GM19035 (cell line): Measurements from ENCODE around the gene HSF4.

ENCODE experiments used
- ATAC-seq: cut with Tn5 transposase; IDR thresholded peaks from one replicate; pipeline ENCODE4 v1.9.1; 2021; ENCODE audit not compliant: unreplicated experiment

The HSF4 gene

DNA sequence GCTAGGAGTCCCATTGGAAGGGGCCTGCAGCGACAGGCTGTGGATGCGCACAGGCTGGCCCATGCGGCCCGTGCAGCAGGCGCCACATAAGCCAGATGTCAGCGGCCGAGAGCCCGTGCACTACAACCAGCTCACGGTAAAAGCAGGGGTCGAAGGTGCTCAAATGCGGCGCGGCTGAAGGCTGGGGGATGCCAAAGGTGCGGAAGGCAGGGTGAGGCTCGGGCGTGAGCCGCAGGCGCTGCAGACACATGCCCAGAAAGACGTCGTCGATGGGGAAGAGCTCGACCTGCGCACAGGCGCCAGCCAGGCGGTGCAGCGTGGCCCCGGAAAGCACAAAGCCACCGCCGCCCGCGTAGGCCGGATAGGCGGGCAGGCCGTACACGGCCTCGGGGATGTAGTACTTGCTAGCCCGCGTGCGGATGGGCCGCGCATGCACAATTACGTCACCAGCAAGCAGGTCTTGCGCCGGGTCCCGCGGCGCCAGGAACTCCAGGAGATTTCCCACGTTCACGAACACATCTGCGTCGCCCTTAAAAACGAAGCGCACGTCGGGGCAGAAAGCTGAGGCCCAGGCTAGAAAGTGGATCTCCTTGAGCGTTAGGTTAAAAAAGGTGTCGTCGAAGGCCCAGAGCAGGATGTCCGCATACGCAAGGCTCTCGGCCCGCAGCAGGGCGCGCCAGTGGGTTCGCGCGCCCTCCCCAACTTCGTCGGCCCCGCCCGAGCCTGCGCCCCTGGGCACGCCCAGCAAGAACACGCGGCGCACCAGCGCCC is 15.1 kb upstream of the HSF4 start:
- ATAC-seq = no peak

DNA sequence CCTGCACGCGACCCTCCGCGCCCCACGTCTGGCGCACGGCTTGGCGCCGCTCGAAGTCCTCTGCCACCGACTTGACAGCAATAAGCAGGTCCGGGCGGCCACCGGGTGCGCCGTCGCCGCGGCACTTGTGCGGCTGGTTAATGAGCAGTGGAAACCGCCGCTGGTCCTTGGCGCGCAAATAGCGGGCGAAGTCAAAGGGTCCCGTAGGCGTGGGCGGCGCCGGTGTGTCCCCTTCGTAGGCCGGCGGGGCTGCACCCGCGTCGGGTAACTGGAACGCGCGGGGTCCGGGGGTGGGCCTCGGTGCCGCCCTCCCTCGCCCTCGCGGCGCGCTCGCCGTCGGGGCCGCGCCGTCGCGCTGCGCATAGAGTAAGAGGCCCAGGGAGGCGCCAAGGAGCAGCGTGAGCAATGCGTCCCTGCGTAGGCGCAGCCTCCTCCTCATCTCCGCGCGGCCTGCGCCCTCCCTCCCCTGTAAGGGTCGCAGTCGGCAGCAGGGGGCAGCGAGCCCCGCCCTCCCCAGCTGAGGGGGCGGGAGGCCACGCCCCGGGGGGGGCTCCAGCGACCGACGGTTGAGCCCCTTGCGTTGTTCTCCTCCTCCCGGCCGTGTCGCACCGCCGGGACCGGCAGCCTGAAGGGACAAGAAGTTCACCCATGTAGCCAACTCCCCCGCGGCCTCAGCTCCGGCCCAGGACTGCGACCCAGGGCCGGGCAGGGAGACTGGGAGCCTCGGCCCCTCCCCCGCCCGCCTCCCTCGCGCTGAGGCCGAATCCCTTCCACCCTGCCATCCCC is 14.3 kb upstream of the HSF4 start:
- no peak for ATAC-seq

GRCh38 chr16:67150833-67151396 is 13.6 kb upstream of the HSF4 start, which contains the start of gene B3GNT9:
Gene B3GNT9, minus strand, starts transcription at chr16:67150998. Its CDS starts 513 bp downstream, at chr16:67150485.
- no peak for ATAC-seq

GRCh38 chr16:67151431-67152097 is 13.0 kb upstream of the HSF4 start:
- ATAC-seq = no peak

- no peak for ATAC-seq
Measured at GRCh38 chr16:67154578-67155294, 9.8 kb upstream of the HSF4 start.

GRCh38 chr16:67155295-67156142 is 9.0 kb upstream of the HSF4 start:
- ATAC-seq = no peak

DNA sequence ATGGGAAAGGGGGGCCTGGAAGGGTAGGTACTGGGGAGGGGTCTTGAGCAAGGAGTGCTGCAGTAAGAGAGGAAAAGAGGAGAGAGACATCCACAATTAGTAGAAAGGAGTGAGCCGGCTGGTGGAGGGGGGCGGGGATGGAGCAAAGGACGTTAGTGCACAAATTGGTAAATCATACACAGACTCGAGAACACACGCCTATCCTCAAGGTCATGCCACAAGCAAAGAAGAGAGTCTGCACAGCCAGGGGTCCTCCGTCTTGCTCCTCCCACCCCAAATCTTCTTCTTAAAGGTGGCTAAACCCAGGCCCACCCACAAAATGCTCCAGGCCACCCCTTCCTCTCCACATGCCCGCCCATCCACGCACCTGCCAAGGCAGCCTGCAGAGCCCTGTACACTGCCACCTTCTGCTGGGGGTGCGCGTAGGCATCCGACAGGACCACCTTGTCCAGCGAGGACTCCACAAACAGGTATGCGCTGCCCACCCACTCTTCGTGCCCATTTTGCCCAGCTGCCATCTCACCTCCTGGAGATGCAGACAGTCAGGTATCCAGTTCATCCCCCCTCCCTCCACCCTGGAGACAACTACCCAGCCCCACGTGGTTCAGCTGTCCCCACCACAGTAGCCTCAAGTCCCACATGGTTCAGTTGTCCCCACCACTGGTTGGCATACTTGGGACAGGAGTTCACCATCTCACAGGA is 8.3 kb upstream of the HSF4 start:
- ATAC-seq = no peak

- ATAC-seq = no peak
Measured at GRCh38 chr16:67157106-67157748, 7.3 kb upstream of the HSF4 start.

DNA sequence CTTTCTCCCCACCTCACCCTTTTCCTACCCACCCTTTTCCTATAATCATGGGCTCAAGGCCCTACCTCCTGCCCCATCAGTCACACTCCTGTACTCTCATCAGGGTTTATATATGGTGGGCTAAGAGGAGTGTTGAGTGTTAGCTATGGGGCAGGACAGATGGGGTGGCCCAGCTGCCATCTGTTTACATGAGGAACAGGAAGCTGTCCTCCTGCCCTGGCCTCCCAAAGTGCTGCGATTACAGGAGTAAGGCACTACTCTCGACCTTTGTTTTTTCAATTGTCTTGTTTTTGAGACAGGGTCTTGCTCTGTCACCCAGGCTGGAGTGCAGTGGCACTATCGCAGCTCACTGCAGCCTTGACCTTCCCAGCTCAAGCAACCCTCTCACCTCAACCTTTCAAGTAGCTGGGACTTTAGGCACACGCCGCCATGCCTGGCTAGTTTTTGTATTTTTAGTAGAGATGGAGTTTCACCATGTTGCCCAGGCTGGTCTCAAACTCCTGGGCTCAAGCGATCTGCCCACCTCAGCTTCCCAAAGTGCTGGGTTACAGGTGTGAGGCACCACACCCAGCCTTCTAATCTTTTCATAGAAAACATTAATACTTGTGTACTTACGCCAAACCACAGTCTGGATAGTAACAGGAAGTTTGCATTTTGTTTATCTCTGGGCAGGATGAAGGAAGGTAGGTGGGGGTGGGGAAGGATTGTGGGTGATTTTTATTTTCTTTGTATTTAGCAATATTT is 6.5 kb upstream of the HSF4 start:
- ATAC-seq = no peak

DNA sequence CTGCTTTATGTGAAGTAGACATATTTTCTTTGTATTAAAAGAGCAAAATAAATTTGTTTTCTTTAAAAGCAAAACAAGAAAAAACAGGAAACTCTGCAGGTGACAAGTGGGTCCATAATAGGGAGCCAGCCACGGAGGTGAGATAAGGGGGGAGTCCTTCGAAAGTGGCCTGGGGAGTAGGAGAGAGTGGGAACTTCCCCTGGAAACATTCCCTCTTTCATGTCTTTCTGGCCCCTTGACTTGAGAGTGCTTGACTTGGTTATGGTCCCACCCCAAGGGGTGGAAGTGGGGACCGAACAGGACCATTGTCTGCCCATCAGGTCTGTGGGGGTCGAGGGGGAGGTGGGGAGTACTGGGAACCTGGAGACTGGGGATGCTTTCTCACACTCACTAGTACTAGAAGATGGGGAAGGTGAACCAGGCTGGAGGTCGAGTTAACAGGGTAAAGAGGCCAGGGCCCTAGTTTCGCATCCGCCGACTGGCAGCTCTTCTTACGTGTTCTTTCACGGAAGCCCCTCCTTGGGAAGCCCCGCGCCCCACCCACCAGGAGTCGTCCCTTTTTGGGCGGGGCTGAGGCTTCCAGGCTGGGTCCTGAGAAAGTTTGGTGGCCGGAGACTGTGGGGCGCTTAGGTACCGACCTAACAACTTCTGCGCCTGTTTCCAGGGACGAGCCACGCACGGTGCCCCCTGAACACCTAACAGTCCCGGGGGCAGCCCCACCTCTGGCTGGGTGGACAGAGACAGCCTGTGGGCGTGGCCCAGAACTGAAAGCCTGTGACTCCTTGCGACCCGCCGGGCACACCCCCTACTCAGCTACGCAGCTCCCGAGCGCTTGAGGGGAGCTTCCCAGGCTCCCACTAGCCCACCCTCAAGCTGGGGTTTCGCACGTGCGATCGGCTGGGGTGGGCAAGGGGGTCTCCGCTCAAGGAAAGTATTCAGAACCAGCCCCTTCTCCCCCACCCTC is 5.6 kb upstream of the HSF4 start:
- peak; percentile 45 for ATAC-seq

DNA sequence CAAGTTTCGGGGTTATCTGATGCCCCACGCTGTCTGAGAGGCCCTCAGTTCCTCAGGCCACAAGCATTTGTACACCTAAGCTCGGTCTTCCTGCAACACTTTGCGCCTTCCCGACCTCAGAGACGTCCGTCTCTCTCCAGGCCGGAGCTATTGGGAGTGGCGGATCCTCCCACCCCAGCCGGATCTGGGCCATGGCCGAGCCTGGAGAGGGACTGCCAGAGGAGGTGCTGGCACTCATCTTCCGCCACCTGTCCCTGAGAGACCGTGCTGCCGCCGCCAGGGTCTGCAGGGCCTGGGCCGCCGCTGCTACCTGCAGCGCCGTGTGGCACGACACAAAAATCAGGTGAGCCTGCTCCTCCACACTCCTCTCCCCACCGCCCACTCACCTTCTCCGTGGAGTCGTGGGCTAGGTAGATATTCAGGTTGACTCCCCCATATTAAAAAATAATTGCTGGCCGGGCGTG is 2.9 kb upstream of the HSF4 start:
- ATAC-seq = no peak

GRCh38 chr16:67162506-67163163 is 1.9 kb upstream of the HSF4 start:
- ATAC-seq = no peak

DNA sequence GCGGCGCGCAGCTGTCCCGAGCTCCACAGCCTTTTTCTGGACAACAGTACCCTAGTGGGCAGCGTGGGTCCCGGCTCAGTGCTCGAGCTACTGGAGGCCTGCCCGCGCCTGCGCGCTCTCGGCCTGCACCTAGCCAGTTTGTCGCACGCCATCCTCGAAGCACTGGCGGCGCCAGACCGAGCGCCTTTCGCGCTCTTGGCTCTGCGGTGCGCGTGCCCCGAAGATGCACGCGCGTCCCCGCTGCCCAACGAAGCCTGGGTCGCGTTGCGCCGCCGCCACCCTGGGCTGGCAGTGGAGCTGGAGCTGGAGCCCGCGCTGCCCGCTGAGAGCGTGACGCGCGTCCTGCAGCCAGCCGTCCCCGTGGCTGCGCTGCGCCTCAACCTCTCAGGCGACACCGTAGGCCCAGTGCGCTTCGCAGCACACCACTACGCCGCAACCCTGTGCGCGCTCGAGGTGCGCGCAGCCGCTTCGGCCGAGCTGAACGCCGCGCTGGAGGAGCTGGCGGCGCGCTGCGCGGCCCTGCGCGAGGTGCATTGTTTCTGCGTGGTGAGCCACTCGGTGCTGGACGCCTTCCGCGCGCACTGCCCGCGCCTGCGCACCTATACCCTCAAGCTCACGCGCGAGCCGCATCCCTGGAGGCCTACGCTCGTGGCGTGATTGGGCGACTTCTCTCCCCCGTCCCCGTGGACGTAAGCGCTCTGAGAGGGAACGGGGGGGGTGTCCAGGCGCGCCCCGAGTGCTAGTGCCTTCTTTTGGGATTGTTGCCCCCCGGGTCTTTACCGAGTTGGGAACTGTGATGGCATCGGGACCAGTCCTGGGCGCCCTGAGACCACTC is 1.2 kb upstream of the HSF4 start:
- ATAC-seq = no peak

DNA sequence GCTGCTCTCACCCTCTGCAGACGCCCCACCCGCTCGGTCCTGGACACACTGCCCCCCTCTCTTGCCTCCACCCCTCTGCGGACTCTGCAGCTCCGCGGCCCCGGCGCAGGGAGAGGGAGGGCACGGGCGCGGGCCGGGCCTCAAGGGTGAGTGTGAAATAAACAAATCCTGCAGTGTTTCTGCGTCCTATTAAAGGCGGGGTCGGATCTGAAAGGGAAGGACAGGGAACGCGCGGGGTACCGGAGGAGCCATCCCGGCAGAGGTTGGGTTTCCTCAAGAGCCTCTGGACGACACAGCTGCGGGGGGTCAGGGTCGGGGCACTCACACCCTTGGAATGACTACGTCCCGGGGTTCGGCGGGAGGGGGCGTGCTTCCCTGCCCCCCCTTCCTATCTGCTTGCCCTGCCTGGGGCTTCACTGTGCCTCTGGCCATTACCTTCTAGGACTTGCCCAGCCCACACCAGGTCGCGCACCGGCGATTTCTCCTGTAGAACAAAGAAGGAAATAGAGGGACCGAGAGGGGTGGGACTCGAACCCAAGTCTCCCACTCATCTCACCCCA is 466 bp upstream of the HSF4 start:
- ATAC-seq = no peak
